HG03196 (cell line): Measurements from ENCODE around the gene FLNC.

Source experiments
- ATAC-seq: cut with Tn5 transposase; IDR thresholded peaks from one replicate; pipeline ENCODE4 v1.9.1; 2021; ENCODE audit not compliant: unreplicated experiment

Gene FLNC

GRCh38 chr7:128800567-128800966 is 29.6 kb upstream of the FLNC start:
- ATAC-seq, result no peak

GRCh38 chr7:128801003-128801402 is 29.2 kb upstream of the FLNC start:
- ATAC-seq, result no peak

- no peak for ATAC-seq
Measured at GRCh38 chr7:128801667-128802418, 28.4 kb upstream of the FLNC start.

- no peak for ATAC-seq
Measured at GRCh38 chr7:128804484-128804883, 25.7 kb upstream of the FLNC start.

GRCh38 chr7:128805225-128805624 is 25.0 kb upstream of the FLNC start:
- ATAC-seq, result no peak

GRCh38 chr7:128807191-128807590 is 23.0 kb upstream of the FLNC start:
- no peak for ATAC-seq

- ATAC-seq, result no peak
Measured at GRCh38 chr7:128809363-128809762, 20.8 kb upstream of the FLNC start.

GRCh38 chr7:128810473-128810872 is 19.7 kb upstream of the FLNC start:
- ATAC-seq, result no peak

- no peak for ATAC-seq
Measured at GRCh38 chr7:128810997-128811396, 19.2 kb upstream of the FLNC start.

- no peak for ATAC-seq
Measured at GRCh38 chr7:128811631-128812430, 18.4 kb upstream of the FLNC start.

GRCh38 chr7:128812514-128813168 is 17.6 kb upstream of the FLNC start:
- no peak for ATAC-seq

GRCh38 chr7:128814499-128814898 is 15.7 kb upstream of the FLNC start:
- no peak for ATAC-seq

GRCh38 chr7:128815289-128815942 is 14.8 kb upstream of the FLNC start:
- no peak for ATAC-seq

- ATAC-seq, result no peak
Measured at GRCh38 chr7:128818694-128819093, 11.5 kb upstream of the FLNC start.

GRCh38 chr7:128821724-128822123 is 8.5 kb upstream of the FLNC start:
- no peak for ATAC-seq

GRCh38 chr7:128826512-128826911 is 3.7 kb upstream of the FLNC start:
- ATAC-seq, result no peak

GRCh38 chr7:128826916-128827247 is 3.3 kb upstream of the FLNC start:
- ATAC-seq, result no peak

- ATAC-seq, result no peak
Measured at GRCh38 chr7:128827248-128827958, 2.8 kb upstream of the FLNC start.

GRCh38 chr7:128827971-128828711 is 2.1 kb upstream of the FLNC start:
- no peak for ATAC-seq
